Measurements from ENCODE around the gene PLCH2. TPM values are rescaled to one million over a fixed set of nuclear protein-coding genes. Genes with fewer than 3 reads are reported as not detected.
"Not testable (repeated sequence)": the region's sequence is repeated elsewhere in the genome, so short reads cannot be mapped to it uniquely, and the experiment has no call there.

Gene PLCH2
- total RNA-seq, 1 donor from 2014 or later: 61.4 TPM

DNA sequence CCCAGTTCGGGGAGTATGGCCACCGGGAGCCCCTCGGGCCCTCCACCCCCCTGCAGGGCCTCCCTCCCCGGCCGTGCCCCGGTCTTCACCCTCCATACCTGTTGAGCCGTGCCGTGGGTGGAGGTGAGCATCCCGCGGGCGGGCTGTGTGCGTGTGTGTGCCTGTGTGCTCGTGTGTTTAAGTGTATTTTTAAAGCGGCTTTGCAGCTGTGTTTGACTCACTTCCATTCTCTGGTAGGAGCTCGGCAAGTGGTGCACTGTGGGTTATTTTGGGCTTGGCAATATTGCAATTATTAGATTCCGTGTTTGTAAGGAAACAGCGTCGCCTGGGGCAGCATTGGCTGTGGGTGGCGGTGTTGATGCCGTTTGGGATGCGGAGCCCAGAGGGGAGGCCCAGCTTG, 20.3 kb upstream of the PLCH2 start:
- H3K4me3 Mint-ChIP-seq (ENCODE audit: unreplicated experiment): no peak overlapping the region
- H3K9me3 Mint-ChIP-seq (ENCODE audit: unreplicated experiment): no peaks in the 10 kb centered on the region
- no peak overlapping the region for H3K27ac Mint-ChIP-seq (ENCODE audit: unreplicated experiment)
- peaks cover 3% of the 10 kb centered on the region for H3K4me1 Mint-ChIP-seq (ENCODE audit: low read depth, unreplicated experiment)
- TF ChIP-seq, protein P1, sequence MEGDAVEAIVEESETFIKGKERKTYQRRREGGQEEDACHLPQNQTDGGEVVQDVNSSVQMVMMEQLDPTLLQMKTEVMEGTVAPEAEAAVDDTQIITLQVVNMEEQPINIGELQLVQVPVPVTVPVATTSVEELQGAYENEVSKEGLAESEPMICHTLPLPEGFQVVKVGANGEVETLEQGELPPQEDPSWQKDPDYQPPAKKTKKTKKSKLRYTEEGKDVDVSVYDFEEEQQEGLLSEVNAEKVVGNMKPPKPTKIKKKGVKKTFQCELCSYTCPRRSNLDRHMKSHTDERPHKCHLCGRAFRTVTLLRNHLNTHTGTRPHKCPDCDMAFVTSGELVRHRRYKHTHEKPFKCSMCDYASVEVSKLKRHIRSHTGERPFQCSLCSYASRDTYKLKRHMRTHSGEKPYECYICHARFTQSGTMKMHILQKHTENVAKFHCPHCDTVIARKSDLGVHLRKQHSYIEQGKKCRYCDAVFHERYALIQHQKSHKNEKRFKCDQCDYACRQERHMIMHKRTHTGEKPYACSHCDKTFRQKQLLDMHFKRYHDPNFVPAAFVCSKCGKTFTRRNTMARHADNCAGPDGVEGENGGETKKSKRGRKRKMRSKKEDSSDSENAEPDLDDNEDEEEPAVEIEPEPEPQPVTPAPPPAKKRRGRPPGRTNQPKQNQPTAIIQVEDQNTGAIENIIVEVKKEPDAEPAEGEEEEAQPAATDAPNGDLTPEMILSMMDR (IDR thresholded peaks at IDR 0.05; ENCODE audit: partially characterized antibody, unreplicated experiment): no peak
- peaks cover 8% of the 10 kb centered on the region for H3K27me3 Mint-ChIP-seq (ENCODE audit: unreplicated experiment)
- no peak for DNase-seq
- H3K36me3 Mint-ChIP-seq (ENCODE audit: unreplicated experiment): no peaks in the 10 kb centered on the region

DNA sequence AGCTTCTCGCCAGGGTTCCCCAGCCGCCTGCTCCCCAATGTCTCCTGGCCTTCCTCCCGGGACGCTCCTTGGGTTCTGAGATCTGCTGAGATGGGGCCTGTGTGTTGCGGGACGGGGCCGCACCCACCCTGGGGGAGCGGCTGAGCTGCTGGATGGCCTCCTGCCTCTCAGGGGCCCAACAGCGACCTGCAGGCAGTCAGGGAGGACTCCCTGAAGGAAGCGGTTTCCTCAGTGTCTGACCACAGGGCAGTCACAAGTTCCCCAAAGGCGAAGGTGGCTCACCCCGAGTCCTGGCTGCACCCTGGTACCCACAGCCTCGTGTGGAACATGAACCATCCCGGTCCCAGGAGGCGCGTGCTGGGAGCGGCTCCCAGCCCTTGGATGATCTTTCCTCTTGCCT, 18.6 kb upstream of the PLCH2 start:
- no peak overlapping the region for H3K27ac Mint-ChIP-seq (ENCODE audit: unreplicated experiment)
- H3K4me1 Mint-ChIP-seq (ENCODE audit: low read depth, unreplicated experiment): peaks cover 3% of the 10 kb centered on the region
- H3K4me3 Mint-ChIP-seq (ENCODE audit: unreplicated experiment): no peak overlapping the region

GRCh38 chr1:2458687-2459086, 17.4 kb upstream of the PLCH2 start:
- Mint-ChIP-seq H3K9me3 (ENCODE audit: unreplicated experiment) (peaks cover 2% of the 10 kb centered on the region), H3K27me3 (ENCODE audit: unreplicated experiment) (peaks cover 3% of the 10 kb centered on the region), H3K27ac (ENCODE audit: unreplicated experiment) (no peak overlapping the region), H3K4me1 (ENCODE audit: low read depth, unreplicated experiment) (peaks cover 6% of the 10 kb centered on the region), H3K36me3 (ENCODE audit: unreplicated experiment) (no peaks in the 10 kb centered on the region), H3K4me3 (ENCODE audit: unreplicated experiment) (no peak overlapping the region)
- DNase-seq: no peak
- TF ChIP-seq, protein P1 (IDR thresholded peaks at IDR 0.05; ENCODE audit: partially characterized antibody, unreplicated experiment): no peak

More for the DNA sequence above, 18.6 kb upstream of the PLCH2 start:
- H3K36me3 Mint-ChIP-seq (ENCODE audit: unreplicated experiment): no peaks in the 10 kb centered on the region
- no peaks in the 10 kb centered on the region for H3K9me3 Mint-ChIP-seq (ENCODE audit: unreplicated experiment)
- DNase-seq: no peak
- TF ChIP-seq, protein P1 (IDR thresholded peaks at IDR 0.05; ENCODE audit: partially characterized antibody, unreplicated experiment): no peak
- peaks cover 6% of the 10 kb centered on the region for H3K27me3 Mint-ChIP-seq (ENCODE audit: unreplicated experiment)

GRCh38 chr1:2459102-2459753, 16.9 kb upstream of the PLCH2 start:
- H3K27me3 Mint-ChIP-seq (ENCODE audit: unreplicated experiment); H3K4me1 Mint-ChIP-seq (ENCODE audit: low read depth, unreplicated experiment); H3K36me3 Mint-ChIP-seq (ENCODE audit: unreplicated experiment); DNase-seq; H3K4me3 Mint-ChIP-seq (ENCODE audit: unreplicated experiment); H3K9me3 Mint-ChIP-seq (ENCODE audit: unreplicated experiment); H3K27ac Mint-ChIP-seq (ENCODE audit: unreplicated experiment): not testable (repeated sequence)

- H3K4me1 Mint-ChIP-seq (ENCODE audit: low read depth, unreplicated experiment): peaks cover 11% of the 10 kb centered on the region
- no peaks in the 10 kb centered on the region for H3K36me3 Mint-ChIP-seq (ENCODE audit: unreplicated experiment)
- TF ChIP-seq, protein P1 (IDR thresholded peaks at IDR 0.05; ENCODE audit: partially characterized antibody, unreplicated experiment): no peak
- H3K27me3 Mint-ChIP-seq (ENCODE audit: unreplicated experiment): peaks cover 8% of the 10 kb centered on the region
- no peak overlapping the region for H3K27ac Mint-ChIP-seq (ENCODE audit: unreplicated experiment)
- peaks cover 2% of the 10 kb centered on the region for H3K9me3 Mint-ChIP-seq (ENCODE audit: unreplicated experiment)
- DNase-seq: no peak
- no peak overlapping the region for H3K4me3 Mint-ChIP-seq (ENCODE audit: unreplicated experiment)
Observed at GRCh38 chr1:2459757-2460156, 16.3 kb upstream of the PLCH2 start.
